HepG2 (cell line): ENCODE data around the gene ZNF302. TPM values are rescaled to one million over a fixed set of nuclear protein-coding genes. Genes with fewer than 3 reads are reported as not detected.

Source experiments
- ELF3 ChIP-seq: IDR thresholded peaks from 2 replicates; pipeline ENCODE4 v1.6.1; 2016; ENCODE audit warnings: missing genetic modification reagents, missing compliant biosample characterization
- EP300 ChIP-seq, 3 experiments: sonication (generic) in 1 of 3; formaldehyde crosslinking in 1 of 3; IDR thresholded peaks; 2 replicates each; pipeline versions ENCODE4 v1.5.1 to v1.6.1; 2011 to 2020; ENCODE audit warnings: low read depth in 2 of 3, low read length in 2 of 3, borderline replicate concordance in 1 of 3, improper control_type of control experiment in 1 of 3, mild to moderate bottlenecking in 1 of 3, missing genetic modification reagents in 1 of 3, moderate library complexity in 1 of 3
- GPN1 ChIP-seq: sonication (generic); formaldehyde crosslinking; IDR thresholded peaks from 2 replicates; pipeline ENCODE4 v1.5.1; 2020; ENCODE audit warnings: missing genetic modification reagents, borderline replicate concordance
- JARID2 ChIP-seq: sonication (generic); formaldehyde crosslinking; IDR thresholded peaks from 2 replicates; pipeline ENCODE4 v1.8.1; 2023; ENCODE audit warnings: missing genetic modification reagents, inconsistent platforms; ENCODE audit not compliant: insufficient replicate concordance
- MXD4 ChIP-seq: IDR thresholded peaks from 2 replicates; pipeline ENCODE4 v1.6.1; 2016; ENCODE audit warnings: mild to moderate bottlenecking, missing biosample characterization, missing genetic modification reagents
- U2AF1 ChIP-seq: fragments of 200-400 bp; formaldehyde crosslinking; optimal IDR thresholded peaks from 2 replicates; pipeline ENCODE3; 2017; ENCODE audit warnings: mild to moderate bottlenecking, low read depth, low read length
- ZBTB7A ChIP-seq: sonication (generic); formaldehyde crosslinking; IDR thresholded peaks from 2 replicates; pipeline ENCODE4 v1.8.0; 2022; ENCODE audit warnings: mild to moderate bottlenecking, missing genetic modification reagents
- ZNF749 ChIP-seq: sonication (generic); formaldehyde crosslinking; IDR thresholded peaks from 2 replicates; pipeline ENCODE4 v1.8.0; 2022; ENCODE audit warnings: mild to moderate bottlenecking, missing genetic modification reagents, moderate library complexity, borderline replicate concordance
- polyA plus RNA-seq, 8 experiments: library from polyadenylated mRNA; depleted of rRNA in 3 of 8; stranded (reverse) in 7 of 8; unstranded in 1 of 8; fragments of >200 nt; fragmentation: Illumina TruSeq in 4 of 8; extraction: Trizol in 4 of 8; gene quantifications; 2 replicates each; pipeline versions ENCODE4 v1.2.1 to v1.2.3, GENCODE V29; 2011 to 2016; ENCODE audit warnings: low read depth in 4 of 8, missing spikeins in 1 of 8, mixed read lengths in 1 of 8; ENCODE audit not compliant: insufficient read depth in 1 of 8
- total RNA-seq, 5 experiments: library from RNA; depleted of rRNA; stranded (reverse); fragments of >200 nt; fragmentation: Illumina TruSeq; extraction: Trizol; gene quantifications; 2 replicates each; pipeline ENCODE4 v1.2.3, GENCODE V29; 2016; ENCODE audit warnings: low read depth in 1 of 5
- TF ChIP-seq, protein P1 (sequence below): IDR thresholded peaks from 2 replicates; pipeline ENCODE4 v1.6.1; 2016; ENCODE audit warnings: control low read depth
- TF ChIP-seq, protein P2 (sequence below): sonication (generic); formaldehyde crosslinking; IDR thresholded peaks from one replicate; pipeline ENCODE4 v1.5.1; 2020; ENCODE audit warnings: mild to moderate bottlenecking, missing genetic modification reagents; ENCODE audit errors: not compliant biosample characterization
- TF ChIP-seq, protein P3 (sequence below): IDR thresholded peaks from 2 replicates; pipeline ENCODE4 v1.6.1; 2016; ENCODE audit warnings: low read depth, missing genetic modification reagents, missing compliant biosample characterization
- TF ChIP-seq, protein P4 (sequence below): sonication (generic); formaldehyde crosslinking; IDR thresholded peaks from 2 replicates; pipeline ENCODE4 v1.8.0; 2022; ENCODE audit warnings: mild to moderate bottlenecking, missing genetic modification reagents, borderline replicate concordance

ZNF302 gene
- total and polyA plus RNA-seq, 2 of the 13 experiments (the other 11 are each of a cell fraction or from before 2014, with no cell fraction given), result not detected

DNA sequence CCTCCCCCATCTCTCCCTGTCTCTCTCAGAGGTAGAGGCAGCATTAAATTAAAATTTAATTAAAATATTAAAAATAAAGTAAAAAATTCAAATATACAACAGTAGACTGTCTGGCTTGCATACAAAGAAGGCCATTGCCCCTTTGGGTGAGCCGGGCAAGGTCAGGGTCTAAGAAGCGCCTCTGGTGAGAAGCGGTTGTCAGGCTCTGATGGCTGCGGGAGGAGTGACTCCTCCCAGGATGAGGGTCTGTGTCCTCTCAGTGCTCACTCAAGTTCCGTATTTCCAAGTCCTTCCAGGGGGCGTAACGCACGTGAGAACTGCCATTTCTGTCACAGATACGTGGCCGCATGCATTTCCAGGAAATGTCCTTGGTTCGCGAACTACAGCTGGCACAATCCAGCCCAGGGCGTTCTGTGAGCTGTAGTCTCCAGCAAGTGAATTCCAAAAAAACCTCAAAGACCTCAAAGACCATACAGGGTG is 55.8 kb downstream of the ZNF302 start (continued):
- TF ChIP-seq ZNF749 (peak; percentile 8; the same call in 1 of the 2 replicates), ELF3 (peak; percentile 54), EP300 (IDR thresholded peaks at IDR 0.05; ENCODE audit: low read depth in 2 of 2, low read length in 2 of 2) (no peak), EP300 (CRISPR knock-in tag; IDR thresholded peaks at IDR 0.05; ENCODE audit: borderline replicate concordance) (peak; percentile 36; the same call in 1 of the 2 replicates), ZBTB7A (CRISPR knock-in tag) (no peak), MXD4 (peak; percentile 89; the same call in 1 of the 2 replicates), U2AF1 (no peak), JARID2 (CRISPR knock-in tag) (no peak), GPN1 (CRISPR knock-in tag) (no peak)
- TF ChIP-seq, protein P1, sequence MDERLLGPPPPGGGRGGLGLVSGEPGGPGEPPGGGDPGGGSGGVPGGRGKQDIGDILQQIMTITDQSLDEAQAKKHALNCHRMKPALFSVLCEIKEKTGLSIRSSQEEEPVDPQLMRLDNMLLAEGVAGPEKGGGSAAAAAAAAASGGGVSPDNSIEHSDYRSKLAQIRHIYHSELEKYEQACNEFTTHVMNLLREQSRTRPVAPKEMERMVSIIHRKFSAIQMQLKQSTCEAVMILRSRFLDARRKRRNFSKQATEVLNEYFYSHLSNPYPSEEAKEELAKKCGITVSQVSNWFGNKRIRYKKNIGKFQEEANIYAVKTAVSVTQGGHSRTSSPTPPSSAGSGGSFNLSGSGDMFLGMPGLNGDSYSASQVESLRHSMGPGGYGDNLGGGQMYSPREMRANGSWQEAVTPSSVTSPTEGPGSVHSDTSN, result no peak
- TF ChIP-seq, protein P2, sequence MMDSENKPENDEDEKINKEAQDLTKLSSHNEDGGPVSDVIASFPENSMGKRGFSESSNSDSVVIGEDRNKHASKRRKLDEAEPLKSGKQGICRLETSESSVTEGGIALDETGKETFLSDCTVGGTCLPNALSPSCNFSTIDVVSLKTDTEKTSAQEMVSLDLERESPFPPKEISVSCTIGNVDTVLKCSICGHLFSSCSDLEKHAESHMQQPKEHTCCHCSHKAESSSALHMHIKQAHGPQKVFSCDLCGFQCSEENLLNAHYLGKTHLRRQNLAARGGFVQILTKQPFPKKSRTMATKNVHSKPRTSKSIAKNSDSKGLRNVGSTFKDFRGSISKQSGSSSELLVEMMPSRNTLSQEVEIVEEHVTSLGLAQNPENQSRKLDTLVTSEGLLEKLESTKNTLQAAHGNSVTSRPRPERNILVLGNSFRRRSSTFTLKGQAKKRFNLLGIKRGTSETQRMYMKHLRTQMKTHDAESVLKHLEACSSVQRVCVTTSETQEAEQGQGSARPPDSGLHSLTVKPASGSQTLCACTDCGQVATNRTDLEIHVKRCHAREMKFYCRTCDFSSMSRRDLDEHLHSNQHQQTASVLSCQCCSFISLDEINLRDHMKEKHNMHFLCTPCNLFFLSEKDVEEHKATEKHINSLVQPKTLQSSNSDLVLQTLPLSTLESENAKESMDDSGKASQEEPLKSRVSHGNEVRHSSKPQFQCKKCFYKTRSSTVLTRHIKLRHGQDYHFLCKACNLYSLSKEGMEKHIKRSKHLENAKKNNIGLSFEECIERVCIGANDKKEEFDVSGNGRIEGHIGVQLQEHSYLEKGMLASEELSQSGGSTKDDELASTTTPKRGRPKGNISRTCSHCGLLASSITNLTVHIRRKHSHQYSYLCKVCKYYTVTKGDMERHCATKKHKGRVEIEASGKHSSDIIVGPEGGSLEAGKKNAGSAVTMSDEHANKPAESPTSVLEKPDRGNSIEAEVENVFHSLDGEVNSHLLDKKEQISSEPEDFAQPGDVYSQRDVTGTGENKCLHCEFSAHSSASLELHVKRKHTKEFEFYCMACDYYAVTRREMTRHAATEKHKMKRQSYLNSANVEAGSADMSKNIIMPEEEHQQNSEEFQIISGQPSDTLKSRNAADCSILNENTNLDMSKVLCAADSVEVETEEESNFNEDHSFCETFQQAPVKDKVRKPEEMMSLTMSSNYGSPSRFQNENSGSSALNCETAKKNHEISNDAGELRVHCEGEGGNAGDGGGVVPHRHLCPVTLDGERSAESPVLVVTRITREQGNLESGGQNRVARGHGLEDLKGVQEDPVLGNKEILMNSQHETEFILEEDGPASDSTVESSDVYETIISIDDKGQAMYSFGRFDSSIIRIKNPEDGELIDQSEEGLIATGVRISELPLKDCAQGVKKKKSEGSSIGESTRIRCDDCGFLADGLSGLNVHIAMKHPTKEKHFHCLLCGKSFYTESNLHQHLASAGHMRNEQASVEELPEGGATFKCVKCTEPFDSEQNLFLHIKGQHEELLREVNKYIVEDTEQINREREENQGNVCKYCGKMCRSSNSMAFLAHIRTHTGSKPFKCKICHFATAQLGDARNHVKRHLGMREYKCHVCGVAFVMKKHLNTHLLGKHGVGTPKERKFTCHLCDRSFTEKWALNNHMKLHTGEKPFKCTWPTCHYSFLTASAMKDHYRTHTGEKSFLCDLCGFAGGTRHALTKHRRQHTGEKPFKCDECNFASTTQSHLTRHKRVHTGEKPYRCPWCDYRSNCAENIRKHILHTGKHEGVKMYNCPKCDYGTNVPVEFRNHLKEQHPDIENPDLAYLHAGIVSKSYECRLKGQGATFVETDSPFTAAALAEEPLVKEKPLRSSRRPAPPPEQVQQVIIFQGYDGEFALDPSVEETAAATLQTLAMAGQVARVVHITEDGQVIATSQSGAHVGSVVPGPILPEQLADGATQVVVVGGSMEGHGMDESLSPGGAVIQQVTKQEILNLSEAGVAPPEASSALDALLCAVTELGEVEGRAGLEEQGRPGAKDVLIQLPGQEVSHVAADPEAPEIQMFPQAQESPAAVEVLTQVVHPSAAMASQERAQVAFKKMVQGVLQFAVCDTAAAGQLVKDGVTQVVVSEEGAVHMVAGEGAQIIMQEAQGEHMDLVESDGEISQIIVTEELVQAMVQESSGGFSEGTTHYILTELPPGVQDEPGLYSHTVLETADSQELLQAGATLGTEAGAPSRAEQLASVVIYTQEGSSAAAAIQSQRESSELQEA (CRISPR knock-in tag), result peak; percentile 2
- TF ChIP-seq, protein P3, sequence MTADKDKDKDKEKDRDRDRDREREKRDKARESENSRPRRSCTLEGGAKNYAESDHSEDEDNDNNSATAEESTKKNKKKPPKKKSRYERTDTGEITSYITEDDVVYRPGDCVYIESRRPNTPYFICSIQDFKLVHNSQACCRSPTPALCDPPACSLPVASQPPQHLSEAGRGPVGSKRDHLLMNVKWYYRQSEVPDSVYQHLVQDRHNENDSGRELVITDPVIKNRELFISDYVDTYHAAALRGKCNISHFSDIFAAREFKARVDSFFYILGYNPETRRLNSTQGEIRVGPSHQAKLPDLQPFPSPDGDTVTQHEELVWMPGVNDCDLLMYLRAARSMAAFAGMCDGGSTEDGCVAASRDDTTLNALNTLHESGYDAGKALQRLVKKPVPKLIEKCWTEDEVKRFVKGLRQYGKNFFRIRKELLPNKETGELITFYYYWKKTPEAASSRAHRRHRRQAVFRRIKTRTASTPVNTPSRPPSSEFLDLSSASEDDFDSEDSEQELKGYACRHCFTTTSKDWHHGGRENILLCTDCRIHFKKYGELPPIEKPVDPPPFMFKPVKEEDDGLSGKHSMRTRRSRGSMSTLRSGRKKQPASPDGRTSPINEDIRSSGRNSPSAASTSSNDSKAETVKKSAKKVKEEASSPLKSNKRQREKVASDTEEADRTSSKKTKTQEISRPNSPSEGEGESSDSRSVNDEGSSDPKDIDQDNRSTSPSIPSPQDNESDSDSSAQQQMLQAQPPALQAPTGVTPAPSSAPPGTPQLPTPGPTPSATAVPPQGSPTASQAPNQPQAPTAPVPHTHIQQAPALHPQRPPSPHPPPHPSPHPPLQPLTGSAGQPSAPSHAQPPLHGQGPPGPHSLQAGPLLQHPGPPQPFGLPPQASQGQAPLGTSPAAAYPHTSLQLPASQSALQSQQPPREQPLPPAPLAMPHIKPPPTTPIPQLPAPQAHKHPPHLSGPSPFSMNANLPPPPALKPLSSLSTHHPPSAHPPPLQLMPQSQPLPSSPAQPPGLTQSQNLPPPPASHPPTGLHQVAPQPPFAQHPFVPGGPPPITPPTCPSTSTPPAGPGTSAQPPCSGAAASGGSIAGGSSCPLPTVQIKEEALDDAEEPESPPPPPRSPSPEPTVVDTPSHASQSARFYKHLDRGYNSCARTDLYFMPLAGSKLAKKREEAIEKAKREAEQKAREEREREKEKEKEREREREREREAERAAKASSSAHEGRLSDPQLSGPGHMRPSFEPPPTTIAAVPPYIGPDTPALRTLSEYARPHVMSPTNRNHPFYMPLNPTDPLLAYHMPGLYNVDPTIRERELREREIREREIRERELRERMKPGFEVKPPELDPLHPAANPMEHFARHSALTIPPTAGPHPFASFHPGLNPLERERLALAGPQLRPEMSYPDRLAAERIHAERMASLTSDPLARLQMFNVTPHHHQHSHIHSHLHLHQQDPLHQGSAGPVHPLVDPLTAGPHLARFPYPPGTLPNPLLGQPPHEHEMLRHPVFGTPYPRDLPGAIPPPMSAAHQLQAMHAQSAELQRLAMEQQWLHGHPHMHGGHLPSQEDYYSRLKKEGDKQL (CRISPR knock-in tag), result 0 out of 2 replicates have a peak, but pooled peaks have one; percentile 9
- TF ChIP-seq, protein P4, sequence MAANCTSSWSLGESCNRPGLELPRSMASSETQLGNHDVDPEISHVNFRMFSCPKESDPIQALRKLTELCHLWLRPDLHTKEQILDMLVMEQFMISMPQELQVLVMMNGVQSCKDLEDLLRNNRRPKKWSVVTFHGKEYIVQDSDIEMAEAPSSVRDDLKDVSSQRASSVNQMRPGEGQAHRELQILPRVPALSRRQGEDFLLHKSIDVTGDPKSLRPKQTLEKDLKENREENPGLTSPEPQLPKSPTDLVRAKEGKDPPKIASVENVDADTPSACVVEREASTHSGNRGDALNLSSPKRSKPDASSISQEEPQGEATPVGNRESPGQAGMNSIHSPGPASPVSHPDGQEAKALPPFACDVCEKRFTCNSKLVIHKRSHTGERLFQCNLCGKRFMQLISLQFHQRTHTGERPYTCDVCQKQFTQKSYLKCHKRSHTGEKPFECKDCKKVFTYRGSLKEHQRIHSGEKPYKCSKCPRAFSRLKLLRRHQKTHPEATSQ (CRISPR knock-in tag), result 0 out of 2 replicates have a peak, but pooled peaks have one; percentile 20
